Spleen (tissue), 7 donors: Measurements from ENCODE around the gene INSL4.

Experiments used
- POLR2A ChIP-seq, 3 donors: fragments of 450-650 bp; IDR thresholded peaks; one replicate each; pipeline ENCODE4 v1.5.1; 2017; ENCODE audit warnings: antibody characterized with exemption in 3 of 3, mild to moderate bottlenecking in 1 of 3
- TF ChIP-seq, protein P1 (sequence below), 11 experiments: fragments of 200-600 bp in 7 of 11; fragments of 450-650 bp in 4 of 11; sonication (generic) in 4 of 11; IDR thresholded peaks in 8 of 11; conservative IDR thresholded peaks in 3 of 11; 1 replicate in 7 of 11; 2 replicates in 4 of 11; pipeline versions ENCODE4 v1.4.0 to v1.8.0; 2016 to 2021; ENCODE audit warnings: antibody characterized with exemption in 11 of 11, inconsistent platforms in 4 of 11, mild to moderate bottlenecking in 1 of 11
- donor health status: DM: no; HTN: no; CAD: no; lungs with moderate emphysema.
- donor health status: DM: no; HTN: no; CAD: no.
- donor health status: DM: no; HTN: no; CAD: no.

- TF ChIP-seq, protein P1, sequence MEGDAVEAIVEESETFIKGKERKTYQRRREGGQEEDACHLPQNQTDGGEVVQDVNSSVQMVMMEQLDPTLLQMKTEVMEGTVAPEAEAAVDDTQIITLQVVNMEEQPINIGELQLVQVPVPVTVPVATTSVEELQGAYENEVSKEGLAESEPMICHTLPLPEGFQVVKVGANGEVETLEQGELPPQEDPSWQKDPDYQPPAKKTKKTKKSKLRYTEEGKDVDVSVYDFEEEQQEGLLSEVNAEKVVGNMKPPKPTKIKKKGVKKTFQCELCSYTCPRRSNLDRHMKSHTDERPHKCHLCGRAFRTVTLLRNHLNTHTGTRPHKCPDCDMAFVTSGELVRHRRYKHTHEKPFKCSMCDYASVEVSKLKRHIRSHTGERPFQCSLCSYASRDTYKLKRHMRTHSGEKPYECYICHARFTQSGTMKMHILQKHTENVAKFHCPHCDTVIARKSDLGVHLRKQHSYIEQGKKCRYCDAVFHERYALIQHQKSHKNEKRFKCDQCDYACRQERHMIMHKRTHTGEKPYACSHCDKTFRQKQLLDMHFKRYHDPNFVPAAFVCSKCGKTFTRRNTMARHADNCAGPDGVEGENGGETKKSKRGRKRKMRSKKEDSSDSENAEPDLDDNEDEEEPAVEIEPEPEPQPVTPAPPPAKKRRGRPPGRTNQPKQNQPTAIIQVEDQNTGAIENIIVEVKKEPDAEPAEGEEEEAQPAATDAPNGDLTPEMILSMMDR (IDR thresholded peaks at IDR 0.05 in 8 of 11, conservative IDR thresholded peaks at IDR 0.05 in 3 of 11): no peak
- TF ChIP-seq POLR2A (IDR thresholded peaks at IDR 0.05): no peak
Observed at GRCh38 chr9:5191985-5192384, 39.2 kb upstream of the INSL4 start.
